Measurements from ENCODE around the gene ZNF77.
"Not testable (repeated sequence)": the region's sequence is repeated elsewhere in the genome, so short reads cannot be mapped to it uniquely, and the experiment has no call there.

Gene ZNF77

GRCh38 chr19:2922987-2923386 is 21.8 kb downstream of the ZNF77 start:
- FAIRE-seq, result no peak
- peak; percentile 13 for DNase-seq (ENCODE audit: low spot score)

GRCh38 chr19:2917275-2918184 is 27.2 kb downstream of the ZNF77 start:
- FAIRE-seq (no peak), DNase-seq (ENCODE audit: low spot score) (no peak)

- FAIRE-seq (no peak), DNase-seq (ENCODE audit: low spot score) (no peak)
These were observed 32.5 kb downstream of the ZNF77 start for GRCh38 chr19:2912306-2912705.

GRCh38 chr19:2906631-2907195 is 38.1 kb downstream of the ZNF77 start:
- FAIRE-seq, result no peak

GRCh38 chr19:2905918-2906519 is 38.8 kb downstream of the ZNF77 start:
- FAIRE-seq, result no peak
- no peak for DNase-seq (ENCODE audit: low spot score)

More at GRCh38 chr19:2906631-2907195, 38.1 kb downstream of the ZNF77 start:
- no peak for DNase-seq (ENCODE audit: low spot score)

- not testable (repeated sequence) for FAIRE-seq; DNase-seq (ENCODE audit: low spot score)
These were observed 41.4 kb downstream of the ZNF77 start for GRCh38 chr19:2903326-2903725.

GRCh38 chr19:2902590-2903218 is 42.1 kb downstream of the ZNF77 start:
- DNase-seq (ENCODE audit: low spot score) (no peak), FAIRE-seq (no peak)

GRCh38 chr19:2900296-2901252 is 44.2 kb downstream of the ZNF77 start, which contains the start of gene ZNF57:
Gene ZNF57, plus strand, starts transcription at chr19:2900928. Its CDS starts 118 bp downstream, at chr19:2901046.
- DNase-seq (ENCODE audit: low spot score), result peak; percentile 97
- FAIRE-seq, result peak; percentile 93

- no peak for FAIRE-seq
- no peak for DNase-seq (ENCODE audit: low spot score)
These were observed 48.1 kb downstream of the ZNF77 start for GRCh38 chr19:2896694-2897093.

- not testable (repeated sequence) for FAIRE-seq
These were observed 54.2 kb downstream of the ZNF77 start for GRCh38 chr19:2890531-2890930.

GRCh38 chr19:2888731-2889224 is 56.0 kb downstream of the ZNF77 start:
- DNase-seq (ENCODE audit: low spot score), result no peak

More at GRCh38 chr19:2890531-2890930, 54.2 kb downstream of the ZNF77 start:
- DNase-seq (ENCODE audit: low spot score), result not testable (repeated sequence)

GRCh38 chr19:2887391-2887914 is 57.3 kb downstream of the ZNF77 start:
- FAIRE-seq, result peak; percentile 52
- DNase-seq (ENCODE audit: low spot score), result peak; percentile 65

More at GRCh38 chr19:2888731-2889224, 56.0 kb downstream of the ZNF77 start:
- FAIRE-seq, result no peak

GRCh38 chr19:2885736-2886135 is 59.0 kb downstream of the ZNF77 start:
- no peak for FAIRE-seq
- no peak for DNase-seq (ENCODE audit: low spot score)

- no peak for FAIRE-seq
- no peak for DNase-seq (ENCODE audit: low spot score)
These were observed 60.9 kb downstream of the ZNF77 start for GRCh38 chr19:2883686-2884439.

Data from RCC 7860 (cell line).